ENCODE data around the gene C10orf88.

C10orf88 gene

GRCh38 chr10:122980209-122981065 is 26.4 kb upstream of the C10orf88 start, which contains the start of gene PSTK:
Gene PSTK, plus strand, starts transcription at chr10:122980401. Its CDS starts 79 bp downstream, at chr10:122980480.
- Histone ChIP-seq H3K27me3 (replicated peaks) (no peaks in the 10 kb centered on the region), H3K4me3 (ENCODE audit: low read depth, low read length) (peak within 1 kb of the TSS; percentile 87), H3K27ac (peak within 1 kb of the TSS; percentile 89), H3K36me3 (replicated peaks) (no peaks in the 10 kb centered on the region)
- peak; percentile 79 for DNase-seq
- peak; percentile 96 for TF ChIP-seq CTCF (IDR thresholded peaks at IDR 0.05; ENCODE audit: low read depth, low read length, missing control alignments)
- in situ Hi-C loops (cut with HindIII; ENCODE audit: low pct_ligation_motif_present, low sequenced_read_pairs) = no loop called here

- in situ Hi-C loops (cut with HindIII; ENCODE audit: low pct_ligation_motif_present, low sequenced_read_pairs) = no loop called here
- no peak for DNase-seq
- Histone ChIP-seq H3K27me3 (replicated peaks) (no peaks in the 10 kb centered on the region), H3K27ac (no peak overlapping the region), H3K4me3 (ENCODE audit: low read depth, low read length) (no peak overlapping the region), H3K36me3 (replicated peaks) (no peaks in the 10 kb centered on the region)
- no peak for TF ChIP-seq CTCF (IDR thresholded peaks at IDR 0.05; ENCODE audit: low read depth, low read length, missing control alignments)
These were observed 20.6 kb upstream of the C10orf88 start for GRCh38 chr10:122974543-122975064.

- TF ChIP-seq CTCF (IDR thresholded peaks at IDR 0.05; ENCODE audit: low read depth, low read length, missing control alignments) = no peak
- Histone ChIP-seq H3K27ac (no peak overlapping the region), H3K4me3 (ENCODE audit: low read depth, low read length) (no peak overlapping the region), H3K36me3 (replicated peaks) (no peaks in the 10 kb centered on the region), H3K27me3 (replicated peaks) (no peaks in the 10 kb centered on the region)
- no peak for DNase-seq
- in situ Hi-C loops (cut with HindIII; ENCODE audit: low pct_ligation_motif_present, low sequenced_read_pairs) = no loop called here
These were observed 20.0 kb upstream of the C10orf88 start for GRCh38 chr10:122974023-122974422.

GRCh38 chr10:122968698-122969097 is 14.7 kb upstream of the C10orf88 start:
- in situ Hi-C loops (cut with HindIII; ENCODE audit: low pct_ligation_motif_present, low sequenced_read_pairs) = no loop called here
- DNase-seq = no peak
- no peaks in the 10 kb centered on the region for H3K27me3 ChIP-seq (replicated peaks)
- no peak overlapping the region for H3K27ac ChIP-seq
- no peak for TF ChIP-seq CTCF (IDR thresholded peaks at IDR 0.05; ENCODE audit: low read depth, low read length, missing control alignments)
- no peak overlapping the region for H3K4me3 ChIP-seq (ENCODE audit: low read depth, low read length)
- no peaks in the 10 kb centered on the region for H3K36me3 ChIP-seq (replicated peaks)

- in situ Hi-C loops (cut with HindIII; ENCODE audit: low pct_ligation_motif_present, low sequenced_read_pairs) = no loop called here
- no peak for TF ChIP-seq CTCF (IDR thresholded peaks at IDR 0.05; ENCODE audit: low read depth, low read length, missing control alignments)
- no peak overlapping the region for H3K4me3 ChIP-seq (ENCODE audit: low read depth, low read length)
- no peak for DNase-seq
- no peaks in the 10 kb centered on the region for H3K27me3 ChIP-seq (replicated peaks)
- no peaks in the 10 kb centered on the region for H3K36me3 ChIP-seq (replicated peaks)
- H3K27ac ChIP-seq = no peak overlapping the region
These were observed 12.9 kb upstream of the C10orf88 start for GRCh38 chr10:122966879-122967278.
